HepG2 (cell line): ENCODE measurements around the gene PARN. TPM values are rescaled to one million over a fixed set of nuclear protein-coding genes. Genes with fewer than 3 reads are reported as not detected.
"Not testable (repeated sequence)": the region's sequence is repeated elsewhere in the genome, so short reads cannot be mapped to it uniquely, and the experiment has no call there.

Experiments
- ATAC-seq: fragments of 200-7000 bp; cut with Tn5 transposase; 3 replicates; pipeline ENCODE4 v1.9.1; 2020; ENCODE audit warnings: mild to moderate bottlenecking, moderate library complexity
- BruUV-seq: library from RNA; stranded (reverse); fragments of 400-500 nt; replicated peaks from 2 replicates; lab custom pipeline; 2021; lab: Mats Ljungman, UMichigan
- CTCF ChIA-PET: fragments of 300-600 bp; formaldehyde crosslinking; extraction: SDS; loops from one replicate; lab custom pipeline; 2021; ENCODE audit warnings: low total read pairs, inconsistent platforms, low intra/inter-chr PET ratio; lab: Yijun Ruan, JAX
- POLR2A ChIA-PET: fragments of 350-600 bp; sonication (Branson Sonifier 250); formaldehyde crosslinking; loops from one replicate; lab custom pipeline; 2020; ENCODE audit warnings: antibody characterized with exemption, inconsistent platforms; lab: Yijun Ruan, JAX
- DNase-seq: peaks from one replicate; pipeline ENCODE4 v3.0.0-alpha.2; 2015; ENCODE audit warnings: low spot score
- FAIRE-seq: peaks from 3 replicates; lab custom pipeline; 2011; peaks lifted over from hg19 to GRCh38; lab: Jason Lieb, UNC
- H2AFZ ChIP-seq: one replicate; pipeline ENCODE4 v1.6.1; 2011; ENCODE audit warnings: low read length, inconsistent platforms
- H3K27ac ChIP-seq: fragments of 300-600 bp; 3 replicates; pipeline ENCODE4 v1.8.0; 2011; ENCODE audit warnings: mixed run types, mild to moderate bottlenecking, mixed read lengths, low read length, inconsistent platforms; ENCODE audit not compliant: insufficient read depth; ENCODE audit errors: extremely low read length
- H3K27me3 ChIP-seq, 2 experiments: fragments of 200-600 bp in 1 of 2; 2 replicates in 1 of 2; 3 replicates in 1 of 2; pipeline versions ENCODE4 v1.6.0 to v1.8.0; 2011; ENCODE audit warnings: low read length in 2 of 2, mild to moderate bottlenecking in 2 of 2, moderate library complexity in 2 of 2, inconsistent platforms in 1 of 2; ENCODE audit not compliant: insufficient read depth in 2 of 2, control insufficient read depth in 1 of 2
- H3K36me3 ChIP-seq, 2 experiments: fragments of 200-600 bp in 1 of 2; replicated peaks in 1 of 2; 2 replicates in 1 of 2; 3 replicates in 1 of 2; pipeline versions ENCODE4 v1.5.1 to v1.8.0; 2011; ENCODE audit warnings: low read length in 2 of 2, inconsistent platforms in 1 of 2; ENCODE audit not compliant: insufficient read depth in 2 of 2, control insufficient read depth in 1 of 2
- H3K4me1 ChIP-seq: 2 replicates; pipeline ENCODE4 v1.5.1; 2012; ENCODE audit warnings: low read length, inconsistent platforms; ENCODE audit not compliant: insufficient read depth
- H3K4me2 ChIP-seq: 2 replicates; pipeline ENCODE4 v1.6.0; 2011; ENCODE audit warnings: low read depth, low read length, inconsistent platforms
- H3K4me3 ChIP-seq, 3 experiments: fragments of 200-600 bp in 1 of 3; sonication (generic), shearing (Covaris generic) in 1 of 3; replicated peaks in 1 of 3; 2 replicates each; pipeline ENCODE4 v1.5.1; 2011 to 2016; ENCODE audit warnings: low read length in 3 of 3, inconsistent platforms in 2 of 3, low read depth in 2 of 3, mild to moderate bottlenecking in 2 of 3, control low read depth in 1 of 3, mixed read lengths in 1 of 3; ENCODE audit not compliant: insufficient read depth in 1 of 3
- H3K79me2 ChIP-seq: one replicate; pipeline ENCODE4 v1.6.1; 2011; ENCODE audit warnings: low read length, inconsistent platforms; ENCODE audit not compliant: insufficient read depth
- H3K9ac ChIP-seq: 2 replicates; pipeline ENCODE4 v1.6.0; 2011; ENCODE audit warnings: mild to moderate bottlenecking, low read depth, low read length, inconsistent platforms; ENCODE audit not compliant: insufficient read depth
- H3K9me3 ChIP-seq: 2 replicates; pipeline ENCODE4 v1.5.1; 2012; ENCODE audit warnings: mild to moderate bottlenecking, low read length
- H4K20me1 ChIP-seq: 2 replicates; pipeline ENCODE4 v1.6.0; 2011; ENCODE audit warnings: inconsistent platforms, mild to moderate bottlenecking, low read length, moderate library complexity; ENCODE audit not compliant: insufficient read depth
- BHLHE40 ChIP-seq: IDR thresholded peaks from 2 replicates; pipeline ENCODE4 v1.6.1; 2011; ENCODE audit warnings: low read length, improper control_type of control experiment
- DRAP1 ChIP-seq: IDR thresholded peaks from 2 replicates; pipeline ENCODE4 v1.6.1; 2016; ENCODE audit warnings: missing genetic modification reagents, missing compliant biosample characterization
- FOSL1 ChIP-seq: sonication (generic); formaldehyde crosslinking; IDR thresholded peaks from 2 replicates; pipeline ENCODE4 v1.9.0; 2021; ENCODE audit warnings: missing genetic modification reagents, borderline replicate concordance
- KDM1A ChIP-seq: IDR thresholded peaks from 2 replicates; pipeline ENCODE4 v1.6.1; 2016; ENCODE audit warnings: missing compliant biosample characterization
- KDM3A ChIP-seq: IDR thresholded peaks from 2 replicates; pipeline ENCODE4 v1.6.1; 2018; ENCODE audit warnings: low read depth, missing compliant biosample characterization
- LCORL ChIP-seq, 2 experiments: fragments of 450-650 bp in 1 of 2; sonication (generic) in 1 of 2; formaldehyde crosslinking in 1 of 2; IDR thresholded peaks; 2 replicates each; pipeline versions ENCODE4 v1.5.0 to v1.6.1; 2017 to 2020; ENCODE audit warnings: antibody characterized with exemption in 1 of 2, missing genetic modification reagents in 1 of 2
- MXD4 ChIP-seq: IDR thresholded peaks from 2 replicates; pipeline ENCODE4 v1.6.1; 2016; ENCODE audit warnings: mild to moderate bottlenecking, missing biosample characterization, missing genetic modification reagents
- NKX3-1 ChIP-seq: sonication (generic); formaldehyde crosslinking; IDR thresholded peaks from 2 replicates; pipeline ENCODE4 v1.5.0; 2020; ENCODE audit warnings: missing genetic modification reagents
- NR2F6 ChIP-seq, 2 experiments: IDR thresholded peaks; 2 replicates each; pipeline ENCODE4 v1.6.1; 2016; ENCODE audit warnings: antibody characterized with exemption in 1 of 2, mild to moderate bottlenecking in 1 of 2
- RARA ChIP-seq: IDR thresholded peaks from 2 replicates; pipeline ENCODE4 v1.6.1; 2016; ENCODE audit warnings: missing genetic modification reagents, missing compliant biosample characterization
- RFX3 ChIP-seq: IDR thresholded peaks from 2 replicates; pipeline ENCODE4 v1.6.1; 2016; ENCODE audit warnings: missing biosample characterization, missing genetic modification reagents
- RXRA ChIP-seq: sonication (generic); formaldehyde crosslinking; IDR thresholded peaks from 2 replicates; pipeline ENCODE4 v1.5.1; 2020; ENCODE audit warnings: missing genetic modification reagents
- SAP130 ChIP-seq: IDR thresholded peaks from 2 replicates; pipeline ENCODE4 v1.6.1; 2016; ENCODE audit warnings: low read depth
- SMAD9 ChIP-seq: sonication (generic); formaldehyde crosslinking; IDR thresholded peaks from 2 replicates; pipeline ENCODE4 v1.5.1; 2020; ENCODE audit warnings: mild to moderate bottlenecking, missing genetic modification reagents
- SPEN ChIP-seq: sonication (generic); formaldehyde crosslinking; IDR thresholded peaks from 2 replicates; pipeline ENCODE4 v1.5.1; 2020; ENCODE audit warnings: low read depth, mild to moderate bottlenecking, missing genetic modification reagents
- TEAD2 ChIP-seq: sonication (generic); formaldehyde crosslinking; IDR thresholded peaks from 2 replicates; pipeline ENCODE4 v1.9.0; 2021; ENCODE audit warnings: missing genetic modification reagents
- ZBTB38 ChIP-seq: sonication (generic); formaldehyde crosslinking; IDR thresholded peaks from 2 replicates; pipeline ENCODE4 v1.5.1; 2020; ENCODE audit warnings: mild to moderate bottlenecking, missing genetic modification reagents
- ZBTB7A ChIP-seq: sonication (generic); formaldehyde crosslinking; IDR thresholded peaks from 2 replicates; pipeline ENCODE4 v1.8.0; 2022; ENCODE audit warnings: mild to moderate bottlenecking, missing genetic modification reagents
- ZMYM2 ChIP-seq: sonication (generic); formaldehyde crosslinking; IDR thresholded peaks from 2 replicates; pipeline ENCODE4 v1.8.0; 2022; ENCODE audit warnings: mild to moderate bottlenecking, missing genetic modification reagents
- ZNF124 ChIP-seq: sonication (generic); formaldehyde crosslinking; IDR thresholded peaks from 2 replicates; pipeline ENCODE4 v1.4.0; 2020; ENCODE audit warnings: missing genetic modification reagents
- ZNF263 ChIP-seq: sonication (generic); formaldehyde crosslinking; IDR thresholded peaks from 2 replicates; pipeline ENCODE4 v1.4.0; 2020; ENCODE audit warnings: missing genetic modification reagents
- ZSCAN9 ChIP-seq: IDR thresholded peaks from 2 replicates; pipeline ENCODE4 v1.6.1; 2016; ENCODE audit warnings: borderline replicate concordance
- WGBS: methylation state at CpG from one replicate; pipeline ENCODE4 v1.1.6; 2017; ENCODE audit warnings: low lambda C conversion rate; 5-methylcytosine and 5-hydroxymethylcytosine counted together
- in situ Hi-C: cut with HindIII; loops from 2 replicates; pipeline ENCODE4 v1.10.0; 2017; ENCODE audit warnings: low pct_unique_long_range_greater_than_20kb; ENCODE audit not compliant: extremely low pct_ligation_motif_present
- intact Hi-C: fragments of 100-400 bp; cut with micrococcal nuclease; formaldehyde crosslinking; loops from one replicate; pipeline ENCODE4 v1.10.0; 2022; ENCODE audit not compliant: unreplicated experiment
- polyA plus RNA-seq, 8 experiments: library from polyadenylated mRNA; depleted of rRNA in 3 of 8; stranded (reverse) in 7 of 8; unstranded in 1 of 8; fragments of >200 nt; fragmentation: Illumina TruSeq in 4 of 8; extraction: Trizol in 4 of 8; gene quantifications; 2 replicates each; pipeline versions ENCODE4 v1.2.1 to v1.2.3, GENCODE V29; 2011 to 2016; ENCODE audit warnings: low read depth in 4 of 8, missing spikeins in 1 of 8, mixed read lengths in 1 of 8; ENCODE audit not compliant: insufficient read depth in 1 of 8
- total RNA-seq, 5 experiments: library from RNA; depleted of rRNA; stranded (reverse); fragments of >200 nt; fragmentation: Illumina TruSeq; extraction: Trizol; gene quantifications; 2 replicates each; pipeline ENCODE4 v1.2.3, GENCODE V29; 2016; ENCODE audit warnings: low read depth in 1 of 5
- TF ChIP-seq, protein P1 (sequence below): sonication (generic); formaldehyde crosslinking; IDR thresholded peaks from 2 replicates; pipeline ENCODE4 v1.5.0; 2020; ENCODE audit warnings: missing genetic modification reagents
- TF ChIP-seq, protein P2 (sequence below): sonication (generic); formaldehyde crosslinking; IDR thresholded peaks from 2 replicates; pipeline ENCODE4 v1.5.1; 2020; ENCODE audit warnings: missing genetic modification reagents, mild to moderate bottlenecking, borderline replicate concordance

PARN gene
- total and polyA plus RNA-seq, 2 of the 13 experiments (the other 11 are each of a cell fraction or from before 2014, with no cell fraction given) = 13.3 to 47.6 TPM

GRCh38 chr16:14403001-14403389 lies 227.1 kb downstream of the PARN start:
- H3K36me3 ChIP-seq; BruUV-seq; ATAC-seq; H3K79me2 ChIP-seq; H3K9me3 ChIP-seq; CTCF ChIA-PET; H4K20me1 ChIP-seq; in situ Hi-C loops; FAIRE-seq; DNase-seq; H2AFZ ChIP-seq; H3K27me3 ChIP-seq; TF ChIP-seq LCORL, NR2F6 (IDR thresholded peaks at IDR 0.05): not testable (repeated sequence)
- 63% methylated on average over 8 of the region's 8 CpGs for WGBS
- Histone ChIP-seq H3K4me1 (peaks cover 91% of the 10 kb centered on the region), H3K27ac (peak overlapping the region; percentile 69), H3K9ac (peak overlapping the region; percentile 46), H3K4me2 (peak overlapping the region; percentile 47), H3K4me3 (peak overlapping the region in 1 of 3 experiments; percentile 4; a peak in 1 of 6 replicates)
- POLR2A ChIA-PET = interaction anchor here (1.3 to 1.6 kb wide), 2 partner anchors 108 to 117 kb away, joined by 7 to 8 read pairs; no protein-coding TSS in a partner anchor
- intact Hi-C loops = loop anchor here (5.0 to 10.0 kb wide), 2 partner anchors 82 to 229 kb away; partner anchors contain the start of genes BFAR and PARN
- TF ChIP-seq TEAD2 (CRISPR knock-in tag) (0 out of 2 replicates have a peak, but pooled peaks have one; percentile 52), SPEN (CRISPR knock-in tag) (0 out of 2 replicates have a peak, but pooled peaks have one; percentile 37), RARA (CRISPR knock-in tag) (peak; percentile 51; the same call in 1 of the 2 replicates), ZBTB38 (CRISPR knock-in tag) (peak; percentile 24; the same call in 1 of the 2 replicates), RXRA (CRISPR knock-in tag) (peak; percentile 46; the same call in 1 of the 2 replicates), ZSCAN9 (CRISPR knock-in tag) (0 out of 2 replicates have a peak, but pooled peaks have one; percentile 14), RFX3 (CRISPR knock-in tag) (peak; percentile 4; the same call in 1 of the 2 replicates), ZMYM2 (peak; percentile 77; the same call in 1 of the 2 replicates), KDM1A (0 out of 2 replicates have a peak, but pooled peaks have one; percentile 50), ZNF263 (0 out of 2 replicates have a peak, but pooled peaks have one; percentile 23), ZNF124 (0 out of 2 replicates have a peak, but pooled peaks have one; percentile 11), KDM3A (0 out of 2 replicates have a peak, but pooled peaks have one; percentile 8), NKX3-1 (CRISPR knock-in tag) (0 out of 2 replicates have a peak, but pooled peaks have one; percentile 20), BHLHE40 (peak; percentile 77), MXD4 (CRISPR knock-in tag) (peak; percentile 34; the same call in 1 of the 2 replicates), ZBTB7A (CRISPR knock-in tag) (0 out of 2 replicates have a peak, but pooled peaks have one; percentile 21), LCORL (CRISPR knock-in tag; IDR thresholded peaks at IDR 0.05) (0 out of 2 replicates have a peak, but pooled peaks have one; percentile 4), DRAP1 (CRISPR knock-in tag) (peak; percentile 29; the same call in 1 of the 2 replicates), NR2F6 (CRISPR knock-in tag; IDR thresholded peaks at IDR 0.05) (0 out of 2 replicates have a peak, but pooled peaks have one; percentile 19), SMAD9 (CRISPR knock-in tag) (0 out of 2 replicates have a peak, but pooled peaks have one; percentile 32), FOSL1 (CRISPR knock-in tag) (0 out of 2 replicates have a peak, but pooled peaks have one; percentile 41), SAP130 (CRISPR knock-in tag) (peak; percentile 6; the same call in 1 of the 2 replicates)
- TF ChIP-seq, protein P1, sequence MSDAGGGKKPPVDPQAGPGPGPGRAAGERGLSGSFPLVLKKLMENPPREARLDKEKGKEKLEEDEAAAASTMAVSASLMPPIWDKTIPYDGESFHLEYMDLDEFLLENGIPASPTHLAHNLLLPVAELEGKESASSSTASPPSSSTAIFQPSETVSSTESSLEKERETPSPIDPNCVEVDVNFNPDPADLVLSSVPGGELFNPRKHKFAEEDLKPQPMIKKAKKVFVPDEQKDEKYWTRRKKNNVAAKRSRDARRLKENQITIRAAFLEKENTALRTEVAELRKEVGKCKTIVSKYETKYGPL (CRISPR knock-in tag) = 0 out of 2 replicates have a peak, but pooled peaks have one; percentile 5
- TF ChIP-seq, protein P2, sequence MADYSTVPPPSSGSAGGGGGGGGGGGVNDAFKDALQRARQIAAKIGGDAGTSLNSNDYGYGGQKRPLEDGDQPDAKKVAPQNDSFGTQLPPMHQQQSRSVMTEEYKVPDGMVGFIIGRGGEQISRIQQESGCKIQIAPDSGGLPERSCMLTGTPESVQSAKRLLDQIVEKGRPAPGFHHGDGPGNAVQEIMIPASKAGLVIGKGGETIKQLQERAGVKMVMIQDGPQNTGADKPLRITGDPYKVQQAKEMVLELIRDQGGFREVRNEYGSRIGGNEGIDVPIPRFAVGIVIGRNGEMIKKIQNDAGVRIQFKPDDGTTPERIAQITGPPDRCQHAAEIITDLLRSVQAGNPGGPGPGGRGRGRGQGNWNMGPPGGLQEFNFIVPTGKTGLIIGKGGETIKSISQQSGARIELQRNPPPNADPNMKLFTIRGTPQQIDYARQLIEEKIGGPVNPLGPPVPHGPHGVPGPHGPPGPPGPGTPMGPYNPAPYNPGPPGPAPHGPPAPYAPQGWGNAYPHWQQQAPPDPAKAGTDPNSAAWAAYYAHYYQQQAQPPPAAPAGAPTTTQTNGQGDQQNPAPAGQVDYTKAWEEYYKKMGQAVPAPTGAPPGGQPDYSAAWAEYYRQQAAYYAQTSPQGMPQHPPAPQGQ = 0 out of 2 replicates have a peak, but pooled peaks have one; percentile 80
